DND-41 (cell line): Measurements from ENCODE around the gene OR6F1.
"Not testable (repeated sequence)": the region's sequence is repeated elsewhere in the genome, so short reads cannot be mapped to it uniquely, and the experiment has no call there.

Experiments used
- ATAC-seq: fragments of 200-7000 bp; cut with Tn5 transposase; 3 replicates; pipeline ENCODE4 v1.9.1; 2021; ENCODE audit warnings: low read depth; ENCODE audit not compliant: insufficient read depth
- DNase-seq: peaks from one replicate; pipeline ENCODE4 v3.0.0-alpha.2; 2020
- H2AFZ ChIP-seq: 2 replicates; pipeline ENCODE4 v1.6.0; 2012; ENCODE audit warnings: low read depth, low read length
- H3K27ac ChIP-seq: 2 replicates; pipeline ENCODE4 v1.5.1; 2012; ENCODE audit warnings: low read length, inconsistent platforms
- H3K27me3 ChIP-seq: fragments of 200-600 bp; sonication (generic); 2 replicates; pipeline ENCODE4 v1.6.0; 2012; ENCODE audit warnings: low read length, mild to moderate bottlenecking, inconsistent platforms; ENCODE audit not compliant: insufficient read depth, poor library complexity
- H3K36me3 ChIP-seq: 2 replicates; pipeline ENCODE4 v1.5.1; 2012; ENCODE audit warnings: low read length, inconsistent platforms; ENCODE audit not compliant: insufficient read depth
- H3K4me1 ChIP-seq: 2 replicates; pipeline ENCODE4 v1.5.1; 2012; ENCODE audit warnings: mild to moderate bottlenecking, low read length; ENCODE audit not compliant: insufficient read depth
- H3K4me2 ChIP-seq: 2 replicates; pipeline ENCODE4 v1.6.0; 2012; ENCODE audit warnings: mild to moderate bottlenecking, moderate library complexity, low read length, inconsistent platforms; ENCODE audit not compliant: insufficient read depth
- H3K4me3 ChIP-seq, 2 experiments: fragments of 200-600 bp in 1 of 2; shearing (Covaris generic) in 1 of 2; 2 replicates each; pipeline ENCODE4 v1.5.1; 2012 to 2016; ENCODE audit warnings: inconsistent platforms in 2 of 2, low read length in 2 of 2, mild to moderate bottlenecking in 2 of 2, low read depth in 1 of 2, moderate library complexity in 1 of 2
- H3K79me2 ChIP-seq: 2 replicates; pipeline ENCODE4 v1.6.0; 2012; ENCODE audit warnings: low read length, inconsistent platforms; ENCODE audit not compliant: insufficient read depth
- H3K9ac ChIP-seq: 2 replicates; pipeline ENCODE4 v1.6.0; 2012; ENCODE audit warnings: low read depth, mild to moderate bottlenecking, inconsistent platforms, low read length, moderate library complexity
- H3K9me3 ChIP-seq: 2 replicates; pipeline ENCODE4 v1.5.1; 2012; ENCODE audit warnings: low read length, moderate library complexity, mild to moderate bottlenecking, inconsistent platforms; ENCODE audit not compliant: insufficient read depth, severe bottlenecking
- H4K20me1 ChIP-seq: 2 replicates; pipeline ENCODE4 v1.6.0; 2012; ENCODE audit warnings: low read length; ENCODE audit not compliant: insufficient read depth
- EZH2 ChIP-seq: IDR thresholded peaks from 3 replicates; pipeline ENCODE4 v1.6.1; 2012; ENCODE audit warnings: borderline replicate concordance, low read depth, mild to moderate bottlenecking, moderate library complexity, low read length, inconsistent platforms; ENCODE audit not compliant: severe bottlenecking
- TF ChIP-seq, protein P1 (sequence below): IDR thresholded peaks from 2 replicates; pipeline ENCODE4 v1.5.1; 2012; ENCODE audit warnings: borderline replicate concordance, low read length, moderate library complexity, mild to moderate bottlenecking; ENCODE audit not compliant: poor library complexity, severe bottlenecking; ENCODE audit errors: extremely low read depth

The OR6F1 gene

DNA sequence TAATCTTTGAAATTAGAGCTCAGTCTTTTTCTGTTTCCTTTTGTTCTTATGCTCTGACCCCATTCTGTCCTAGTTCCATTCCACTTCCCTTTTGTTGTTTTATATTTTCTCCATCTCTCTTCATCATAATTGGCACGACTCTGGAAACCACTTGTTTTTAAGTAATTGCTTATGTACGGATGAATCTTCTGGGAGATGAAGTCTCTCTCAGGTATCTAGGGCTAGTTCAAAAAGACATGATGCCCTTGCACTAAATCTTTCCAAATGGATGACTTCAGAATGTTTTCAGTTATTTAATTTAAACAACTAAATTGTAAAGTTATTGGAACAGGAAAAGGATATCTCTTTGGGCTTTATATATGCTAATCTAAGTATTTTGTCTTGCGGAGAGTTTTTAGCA is at the start of gene OR6F1:
Gene OR6F1 (minus strand): TSS at position 101 of the 400 bp plus-strand sequence. CDS start 3,891 bp downstream, outside the sequence.
- Histone ChIP-seq H3K9ac (no peak within 1 kb of the TSS), H3K4me3 (no peak within 1 kb of the TSS), H3K4me2 (no peak within 1 kb of the TSS), H3K27me3 (no peaks in the 10 kb centered on the region), H3K79me2 (no peaks in the 10 kb centered on the region), H3K4me1 (no peaks in the 10 kb centered on the region), H4K20me1 (no peaks in the 10 kb centered on the region), H3K36me3 (no peaks in the 10 kb centered on the region), H2AFZ (no peak within 1 kb of the TSS), H3K9me3 (no peaks in the 10 kb centered on the region), H3K27ac (no peak within 1 kb of the TSS)
- ATAC-seq (no peak), DNase-seq (no peak)
- TF ChIP-seq, protein P1, sequence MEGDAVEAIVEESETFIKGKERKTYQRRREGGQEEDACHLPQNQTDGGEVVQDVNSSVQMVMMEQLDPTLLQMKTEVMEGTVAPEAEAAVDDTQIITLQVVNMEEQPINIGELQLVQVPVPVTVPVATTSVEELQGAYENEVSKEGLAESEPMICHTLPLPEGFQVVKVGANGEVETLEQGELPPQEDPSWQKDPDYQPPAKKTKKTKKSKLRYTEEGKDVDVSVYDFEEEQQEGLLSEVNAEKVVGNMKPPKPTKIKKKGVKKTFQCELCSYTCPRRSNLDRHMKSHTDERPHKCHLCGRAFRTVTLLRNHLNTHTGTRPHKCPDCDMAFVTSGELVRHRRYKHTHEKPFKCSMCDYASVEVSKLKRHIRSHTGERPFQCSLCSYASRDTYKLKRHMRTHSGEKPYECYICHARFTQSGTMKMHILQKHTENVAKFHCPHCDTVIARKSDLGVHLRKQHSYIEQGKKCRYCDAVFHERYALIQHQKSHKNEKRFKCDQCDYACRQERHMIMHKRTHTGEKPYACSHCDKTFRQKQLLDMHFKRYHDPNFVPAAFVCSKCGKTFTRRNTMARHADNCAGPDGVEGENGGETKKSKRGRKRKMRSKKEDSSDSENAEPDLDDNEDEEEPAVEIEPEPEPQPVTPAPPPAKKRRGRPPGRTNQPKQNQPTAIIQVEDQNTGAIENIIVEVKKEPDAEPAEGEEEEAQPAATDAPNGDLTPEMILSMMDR: no peak

DNA sequence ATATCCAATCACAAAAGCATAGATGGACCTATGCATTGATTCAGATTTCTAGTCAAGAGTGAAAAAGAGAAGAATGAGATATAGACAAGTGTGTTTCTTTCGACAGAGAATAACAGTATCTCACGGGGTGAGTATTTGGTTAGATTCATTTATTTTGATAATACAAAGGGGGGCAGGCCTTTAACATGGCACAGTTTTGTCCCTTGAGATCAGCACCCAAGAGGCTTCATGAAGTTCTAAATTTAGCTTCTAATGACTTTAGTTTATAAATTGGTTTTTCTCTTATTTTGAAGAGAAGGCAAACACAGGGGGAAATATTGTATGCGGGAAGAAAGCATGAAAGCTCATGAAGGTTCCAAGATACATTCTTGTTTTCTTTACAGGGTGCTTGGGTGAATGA is 44.0 kb upstream of the OR6F1 start, which contains the start of gene OR1C1:
Gene OR1C1 (minus strand): TSS at position 101 of the 400 bp plus-strand sequence. CDS start 2,150 bp downstream, outside the sequence.
- DNase-seq (no peak), ATAC-seq (no peak)
- Histone ChIP-seq H3K4me2 (no peak within 1 kb of the TSS), H3K27ac (no peak within 1 kb of the TSS), H3K4me3 (no peak within 1 kb of the TSS), H2AFZ (no peak within 1 kb of the TSS), H4K20me1 (no peaks in the 10 kb centered on the region), H3K36me3 (no peaks in the 10 kb centered on the region), H3K27me3 (no peaks in the 10 kb centered on the region), H3K9ac (no peak within 1 kb of the TSS), H3K9me3 (no peaks in the 10 kb centered on the region), H3K4me1 (no peaks in the 10 kb centered on the region), H3K79me2 (no peaks in the 10 kb centered on the region)
- TF ChIP-seq, protein P1: no peak
- TF ChIP-seq EZH2: no peak

DNA sequence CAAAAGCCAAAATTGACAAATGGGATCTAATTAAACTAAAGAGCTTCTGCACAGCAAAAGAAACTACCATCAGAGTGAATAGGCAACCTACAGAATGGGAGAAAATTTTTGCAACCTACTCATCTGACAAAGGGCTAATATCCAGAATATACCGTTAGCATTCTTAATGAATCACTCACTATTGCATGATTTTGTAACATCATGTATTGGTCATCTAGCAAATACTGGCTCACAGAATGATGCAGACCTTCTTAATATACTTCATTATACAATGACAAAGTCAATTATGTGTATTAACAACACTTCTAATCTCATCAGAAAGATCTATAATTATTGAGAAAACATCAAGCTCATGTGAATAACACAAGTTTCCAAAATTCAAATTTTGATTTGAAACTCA is 37.9 kb upstream of the OR6F1 start:
- DNase-seq, H3K36me3 ChIP-seq, H3K9me3 ChIP-seq, H3K4me1 ChIP-seq, H3K4me2 ChIP-seq, H3K79me2 ChIP-seq, H3K4me3 ChIP-seq, H3K27ac ChIP-seq, H4K20me1 ChIP-seq, ATAC-seq, H3K27me3 ChIP-seq, H2AFZ ChIP-seq, H3K9ac ChIP-seq: not testable (repeated sequence)

DNA sequence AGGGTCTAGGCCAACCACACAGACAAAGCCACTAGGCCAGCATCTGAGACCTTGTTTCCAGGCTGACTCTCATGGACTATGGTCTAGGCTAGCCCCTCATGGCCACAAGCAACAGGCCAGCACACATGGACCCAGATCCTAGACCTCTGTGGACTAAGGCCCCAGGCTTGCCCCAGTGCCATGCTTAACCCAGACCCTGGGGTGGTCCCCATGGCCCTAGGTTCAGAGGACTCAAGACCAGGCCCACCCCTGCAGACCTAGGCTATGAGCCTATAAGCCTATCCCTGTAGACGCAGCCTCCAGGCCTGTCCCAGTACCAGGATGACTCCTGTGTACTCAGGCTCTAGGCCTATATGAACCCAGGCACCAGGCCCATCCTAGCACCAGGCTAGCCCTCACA is 33.4 kb upstream of the OR6F1 start:
- Histone ChIP-seq H3K4me2 (no peak overlapping the region), H3K27ac (no peak overlapping the region), H3K4me1 (no peaks in the 10 kb centered on the region), H3K9ac (no peak overlapping the region), H3K27me3 (no peaks in the 10 kb centered on the region), H3K36me3 (no peaks in the 10 kb centered on the region), H3K4me3 (no peak overlapping the region), H4K20me1 (no peaks in the 10 kb centered on the region), H3K79me2 (no peaks in the 10 kb centered on the region), H3K9me3 (no peaks in the 10 kb centered on the region), H2AFZ (no peak overlapping the region)
- no peak for DNase-seq
- ATAC-seq: no peak
- TF ChIP-seq EZH2: no peak
- TF ChIP-seq, protein P1: no peak
